Activated T-cell treated with anti-CD3 and anti-CD28 coated beads for 48 hours (primary cell): ENCODE data around the gene OGDH.
"Not testable (repeated sequence)": the region's sequence is repeated elsewhere in the genome, so short reads cannot be mapped to it uniquely, and the experiment has no call there.

ENCODE experiments used
- DNase-seq: peaks from one replicate; pipeline ENCODE4 v3.0.0-alpha.2; 2020; ENCODE audit warnings: low read depth

The OGDH gene

DNA sequence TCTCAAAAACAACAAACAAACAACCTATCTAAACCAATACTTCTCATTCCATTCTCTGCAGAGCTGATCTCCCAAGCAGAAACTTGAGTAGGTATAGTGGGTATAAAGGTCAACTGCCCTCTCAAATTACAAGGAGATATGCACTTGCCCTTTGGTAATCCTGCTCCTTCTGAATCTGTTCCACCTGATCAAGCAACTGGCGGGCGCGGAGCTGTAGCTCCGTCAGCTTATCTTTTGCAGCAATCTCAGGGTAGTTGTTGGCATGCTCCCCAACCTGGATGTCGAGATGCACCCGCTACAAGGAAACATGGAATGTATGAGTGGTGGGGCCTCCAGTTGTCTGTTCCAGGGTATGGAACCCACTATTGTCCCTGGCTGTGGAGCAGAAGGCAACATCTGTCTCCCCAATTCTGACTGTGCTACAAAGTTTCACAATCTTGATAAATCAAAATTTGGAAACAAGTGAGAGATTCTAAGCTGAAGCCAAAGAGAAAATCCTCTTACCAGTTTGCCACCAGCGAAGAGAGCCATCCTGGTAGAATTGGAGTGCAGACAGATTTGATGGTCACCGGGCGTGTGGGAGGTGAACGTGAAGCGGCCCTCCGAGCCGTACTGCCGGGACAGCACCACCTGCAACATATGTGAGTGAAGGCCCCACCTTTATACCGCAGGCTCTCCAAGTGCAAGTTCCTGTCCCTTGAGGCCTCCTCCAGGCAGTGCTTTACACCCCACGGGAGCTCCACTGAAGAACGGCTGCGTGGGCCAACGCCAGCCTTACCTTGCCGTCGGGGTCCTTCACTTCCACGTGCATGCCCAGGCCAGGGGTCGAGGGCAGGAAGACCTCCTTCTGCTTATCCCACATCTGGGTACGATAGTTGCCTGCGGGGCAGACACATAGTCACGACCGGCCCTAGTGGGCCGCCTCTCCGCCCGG lies 25.2 kb upstream of the OGDH start:
- DNase-seq, result peak; percentile 46

DNA sequence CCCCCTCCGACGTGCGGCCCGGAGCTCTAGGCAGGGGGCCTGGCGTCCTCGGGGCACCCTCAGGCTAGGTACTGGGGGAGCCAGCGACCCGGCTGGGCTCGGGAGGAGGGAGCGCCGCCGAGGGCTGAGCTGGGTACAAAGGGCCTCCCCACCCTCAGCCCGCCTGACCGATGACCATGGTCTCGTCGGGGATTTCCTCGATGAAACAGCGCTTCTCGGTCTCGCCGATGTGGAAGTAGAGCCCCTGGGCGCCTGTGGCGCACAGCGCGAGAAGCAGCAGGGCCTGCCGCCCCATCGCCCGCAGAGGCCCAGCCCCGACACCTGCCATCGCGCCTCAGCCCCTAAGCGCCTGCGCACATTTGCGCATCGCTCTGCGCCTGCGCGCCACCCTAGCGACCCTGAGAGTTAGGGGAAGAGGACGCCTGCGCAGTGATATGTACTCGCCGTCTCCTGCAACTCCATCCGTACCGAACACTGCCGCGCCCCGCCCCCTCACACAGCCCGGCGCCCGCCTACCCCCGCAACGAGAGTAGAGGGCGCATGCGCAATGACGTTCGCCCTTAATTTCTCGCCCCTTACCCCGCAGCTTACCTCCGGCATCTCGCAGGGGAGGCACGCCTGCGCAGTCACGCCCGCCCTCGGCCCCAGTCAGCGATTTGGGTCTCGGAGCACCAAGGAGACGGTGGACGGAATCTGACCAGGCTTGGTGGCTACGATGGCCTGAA lies 24.4 kb upstream of the OGDH start, which contains the start of gene TMED4:
Gene TMED4, minus strand, starts transcription at position 353 of the 725 bp plus-strand sequence. Its CDS starts 25 bp downstream, at position 328.
- peak; percentile 100 for DNase-seq

DNA sequence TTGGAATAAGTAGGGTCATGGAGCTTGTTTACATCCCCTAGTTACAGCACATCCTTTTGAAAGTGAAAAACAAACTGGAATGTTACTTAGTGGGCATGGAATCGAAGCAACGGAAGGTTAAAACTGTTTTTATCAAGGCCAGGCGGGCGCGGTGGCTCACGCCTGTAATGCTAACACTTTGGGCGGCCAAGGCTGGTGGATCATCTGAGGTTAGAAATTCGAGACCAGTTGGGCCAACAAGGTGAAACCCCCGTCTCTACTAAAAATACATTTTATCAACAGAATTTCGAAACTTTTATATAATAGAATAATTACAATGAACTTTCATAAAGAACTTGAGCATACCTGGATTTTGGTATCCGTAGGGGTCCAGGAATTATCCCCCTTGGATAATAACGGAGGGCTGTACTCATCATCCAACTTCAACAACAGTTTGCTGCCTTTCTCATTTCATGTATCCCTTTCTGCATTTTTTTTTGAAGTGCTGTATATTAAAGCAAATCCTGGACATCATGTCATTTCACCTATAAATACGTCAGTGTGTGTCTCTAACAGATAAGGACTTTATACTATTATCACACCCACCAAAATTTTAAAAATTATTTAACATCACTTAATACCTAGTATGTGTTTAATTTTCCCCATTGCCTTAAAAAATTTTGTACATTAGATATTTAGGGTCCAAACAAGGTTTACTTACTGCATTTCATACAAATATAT lies 23.1 kb upstream of the OGDH start:
- DNase-seq, result no peak

DNA sequence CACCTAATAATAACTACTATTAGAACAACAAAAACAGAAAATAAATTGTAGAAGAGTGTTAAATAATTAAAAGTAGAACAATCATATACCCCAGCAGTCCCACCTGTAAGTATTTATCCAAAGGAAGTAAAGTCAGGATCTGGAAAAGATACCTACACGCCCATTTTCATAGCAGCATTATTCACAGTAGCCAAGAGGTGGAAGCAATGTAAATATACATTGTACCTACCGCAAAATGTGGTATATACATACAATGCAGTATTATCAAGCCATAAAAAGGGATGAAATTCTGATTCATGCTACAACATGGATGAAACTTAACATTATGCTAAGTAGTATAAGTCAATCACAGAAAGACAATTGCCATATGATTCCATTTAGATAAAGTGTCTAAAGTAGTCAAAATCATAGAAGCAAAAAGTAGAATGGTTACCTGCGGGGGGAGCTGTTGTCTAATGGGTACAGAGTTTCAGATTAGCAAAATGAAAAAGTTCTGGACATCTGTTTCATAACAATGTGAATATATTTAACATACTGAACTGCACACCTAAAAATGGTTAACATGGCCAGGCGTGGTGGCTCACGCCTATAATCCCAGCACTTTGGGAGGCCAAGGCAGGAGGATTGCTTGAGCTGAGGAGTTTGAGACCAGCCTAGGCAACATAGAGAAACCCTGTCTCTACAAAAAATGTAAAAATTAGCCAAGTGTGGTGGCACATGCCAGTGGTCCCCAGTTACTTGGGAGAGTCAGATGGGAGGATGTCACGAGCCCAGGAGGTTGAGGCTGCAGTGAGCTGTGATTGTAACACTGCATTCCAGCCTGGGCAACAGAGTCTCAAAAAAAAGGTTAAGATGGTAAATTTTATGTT lies 18.4 kb upstream of the OGDH start:
- DNase-seq, result no peak

DNA sequence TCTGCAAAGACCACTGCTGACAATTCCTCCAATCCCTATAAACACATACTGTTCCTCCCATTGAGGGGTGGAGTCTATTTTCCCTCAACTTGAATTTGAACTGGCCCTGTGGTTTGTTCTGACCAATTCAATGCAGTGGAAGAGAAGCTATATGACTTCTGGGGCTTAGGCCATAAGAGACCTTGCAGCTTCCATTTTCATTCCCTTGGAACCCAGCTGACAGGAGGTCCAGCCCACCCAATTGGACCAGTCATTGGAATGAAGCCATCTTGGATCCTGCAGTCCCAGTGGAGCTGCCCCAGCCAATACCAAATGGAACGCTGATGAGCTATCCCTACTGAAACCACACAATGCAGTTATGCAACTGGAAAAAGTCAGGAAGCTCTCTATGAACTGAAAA lies 15.5 kb upstream of the OGDH start:
- DNase-seq, result no peak

DNA sequence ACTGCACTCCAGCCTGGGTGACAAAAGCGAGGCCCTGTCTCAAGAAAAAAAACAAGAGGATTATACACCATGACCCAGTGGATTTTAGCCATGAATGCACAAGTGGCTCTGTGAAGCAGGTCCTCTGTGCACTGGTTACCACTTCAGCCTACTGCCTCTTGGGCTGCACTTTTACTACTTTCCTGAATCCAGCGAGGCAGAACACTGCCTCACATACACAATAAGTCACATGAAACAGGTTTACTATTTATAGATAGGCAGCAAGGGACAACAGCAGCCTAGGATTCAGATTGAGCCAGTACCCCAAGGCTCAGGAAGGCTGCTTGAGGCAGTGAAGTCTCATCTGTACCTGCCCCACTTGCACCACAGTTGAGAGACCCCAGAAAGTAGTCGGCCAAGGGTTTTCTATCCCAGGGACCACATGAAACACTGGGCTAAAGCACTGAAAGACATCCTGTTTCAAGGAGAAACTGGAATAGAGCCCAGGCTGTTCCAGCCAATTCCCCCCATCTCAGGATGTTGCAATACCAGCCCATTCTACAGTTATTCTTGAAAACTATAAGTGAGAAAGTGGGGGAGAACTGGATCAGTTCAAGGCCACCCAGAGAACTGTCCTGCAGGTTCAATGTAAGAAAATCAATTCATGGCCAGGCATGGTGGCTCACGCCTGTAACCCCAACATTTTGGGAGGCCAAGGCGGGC lies 10.3 kb upstream of the OGDH start:
- DNase-seq, result no peak

DNA sequence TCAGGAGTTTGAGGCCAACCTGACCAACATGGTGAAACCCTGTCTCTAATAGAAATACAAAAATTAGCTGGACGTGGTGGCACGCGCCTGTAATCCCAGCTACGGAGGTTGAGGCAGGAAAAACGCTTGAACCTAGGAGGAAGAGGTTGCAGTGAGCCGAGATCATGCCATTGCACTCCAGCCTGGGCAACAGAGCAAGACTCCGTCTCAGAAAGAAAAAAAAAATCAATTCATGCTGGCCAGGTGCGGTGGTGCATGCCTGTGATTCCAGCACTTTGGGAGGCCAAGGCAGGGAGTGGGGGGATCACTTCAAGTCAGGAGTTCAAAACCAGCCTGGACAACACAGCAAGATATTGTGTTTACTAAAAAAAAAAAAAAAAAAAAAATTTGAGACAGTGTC lies 9.2 kb upstream of the OGDH start:
- not testable (repeated sequence) for DNase-seq

DNA sequence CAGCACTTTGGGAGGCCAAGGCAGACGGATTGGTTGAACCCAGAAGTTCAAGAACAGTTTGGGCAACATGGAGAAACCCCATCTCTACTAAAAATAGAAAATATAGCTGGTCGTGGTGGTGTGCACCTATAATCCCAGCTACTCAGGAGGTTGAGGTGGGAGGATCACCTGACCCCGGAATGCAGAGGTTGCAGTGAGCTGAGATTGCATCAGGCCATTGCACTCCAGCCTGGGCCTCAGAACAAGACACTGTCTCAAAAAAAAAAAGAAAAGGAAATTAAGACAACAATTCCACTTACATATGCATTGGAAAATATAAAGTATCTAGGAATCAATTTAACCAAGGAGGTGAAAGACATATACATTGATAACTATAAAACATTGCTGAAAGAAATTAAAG lies 7.2 kb upstream of the OGDH start:
- no peak for DNase-seq

DNA sequence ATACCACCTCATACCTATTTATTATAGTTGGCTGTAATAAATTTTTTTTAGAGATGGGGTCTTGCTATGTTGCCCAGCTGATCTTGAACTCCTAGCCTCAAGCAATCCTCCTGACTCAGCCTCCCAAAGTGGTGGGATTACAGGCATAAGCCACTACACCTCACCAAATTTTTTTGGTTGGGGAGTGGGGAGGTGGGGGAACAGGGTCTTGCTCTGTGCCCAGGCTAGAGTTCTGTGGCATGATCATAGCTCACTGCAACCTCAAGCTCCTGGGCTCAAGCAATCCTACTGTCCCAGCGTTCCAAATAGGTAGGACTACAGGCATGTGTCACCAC lies 3.9 kb upstream of the OGDH start:
- no peak for DNase-seq

DNA sequence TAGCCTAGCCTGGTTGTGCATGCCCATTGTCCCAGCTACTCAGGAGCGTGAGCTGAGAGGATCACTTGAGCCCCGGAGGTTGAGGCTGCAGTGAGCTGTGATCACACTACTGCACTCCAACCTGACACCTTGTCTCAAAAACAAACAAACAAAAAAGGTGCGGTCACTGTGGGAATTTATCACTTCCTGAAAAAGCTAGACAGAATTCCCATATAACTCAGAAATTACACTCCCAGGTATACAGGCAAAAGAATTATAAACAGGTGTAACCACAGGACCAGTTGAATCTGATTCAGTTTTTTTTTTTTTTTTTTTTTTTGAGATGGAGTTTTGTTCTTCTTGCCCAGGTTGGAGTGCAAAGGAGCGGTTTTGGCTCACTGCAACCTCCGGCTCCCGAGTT lies 3.2 kb upstream of the OGDH start:
- no peak for DNase-seq

DNA sequence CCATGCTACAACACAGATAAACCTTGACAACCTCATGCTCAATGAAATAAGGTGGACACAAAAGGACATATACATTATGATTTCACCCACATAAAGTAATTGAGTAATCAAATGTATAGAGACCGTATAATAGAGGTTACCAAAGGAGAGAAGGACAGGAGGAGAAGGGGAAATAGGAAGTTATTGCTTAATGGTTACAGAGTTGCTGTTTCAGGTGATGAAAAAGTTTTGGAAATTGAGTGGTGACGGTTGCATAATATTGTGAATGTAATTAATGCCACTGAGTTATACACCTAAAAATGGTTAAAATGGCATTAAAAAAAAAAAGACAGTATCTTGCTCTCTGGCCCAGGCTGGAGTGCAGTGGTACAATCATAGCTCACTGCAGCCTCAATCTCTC lies 1.5 kb upstream of the OGDH start:
- DNase-seq, result no peak

DNA sequence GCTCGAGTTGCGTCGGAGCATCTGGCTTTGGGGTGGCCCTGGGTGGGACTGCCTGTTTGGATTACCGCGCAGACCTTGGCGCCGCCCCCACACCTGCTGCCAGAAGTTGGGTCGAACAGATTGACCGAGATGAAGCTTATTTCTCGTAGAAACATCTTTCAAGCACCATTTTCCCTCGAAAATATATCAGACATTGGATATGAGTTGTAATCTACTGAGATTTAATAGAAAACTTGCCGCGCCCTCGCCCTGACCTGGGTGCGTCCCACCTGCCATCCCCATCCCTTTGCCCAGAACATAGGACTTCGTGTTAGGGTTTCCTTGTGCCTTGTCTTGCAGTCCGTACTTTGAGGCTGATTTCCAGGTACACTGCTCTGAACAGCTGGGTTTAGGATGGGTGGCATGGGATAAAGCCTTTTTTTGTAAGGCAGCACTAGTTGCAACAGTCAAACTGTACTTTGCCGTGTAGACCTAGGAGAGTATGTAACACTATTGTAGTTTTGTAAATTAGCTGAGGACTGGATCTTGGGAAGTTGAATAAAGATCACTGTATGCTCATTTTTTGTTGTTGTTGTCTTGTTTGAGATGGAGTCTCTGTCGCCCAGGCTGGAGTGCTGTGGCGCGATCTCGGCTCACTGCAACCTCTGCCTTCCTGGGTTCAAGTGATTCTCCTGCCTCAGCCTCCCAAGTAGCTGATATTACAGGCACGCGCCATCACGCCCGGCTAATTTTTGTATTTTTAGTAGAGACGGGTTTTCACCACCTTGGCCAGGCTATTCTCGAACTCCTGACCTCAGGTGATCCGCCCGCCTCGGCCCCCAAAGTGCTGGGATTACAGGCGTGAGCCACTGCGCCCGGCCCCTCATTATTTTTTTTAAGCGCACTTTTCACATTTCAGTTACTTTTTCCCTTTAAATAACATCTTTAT lies 978 bp downstream of the OGDH start:
- no peak for DNase-seq

DNA sequence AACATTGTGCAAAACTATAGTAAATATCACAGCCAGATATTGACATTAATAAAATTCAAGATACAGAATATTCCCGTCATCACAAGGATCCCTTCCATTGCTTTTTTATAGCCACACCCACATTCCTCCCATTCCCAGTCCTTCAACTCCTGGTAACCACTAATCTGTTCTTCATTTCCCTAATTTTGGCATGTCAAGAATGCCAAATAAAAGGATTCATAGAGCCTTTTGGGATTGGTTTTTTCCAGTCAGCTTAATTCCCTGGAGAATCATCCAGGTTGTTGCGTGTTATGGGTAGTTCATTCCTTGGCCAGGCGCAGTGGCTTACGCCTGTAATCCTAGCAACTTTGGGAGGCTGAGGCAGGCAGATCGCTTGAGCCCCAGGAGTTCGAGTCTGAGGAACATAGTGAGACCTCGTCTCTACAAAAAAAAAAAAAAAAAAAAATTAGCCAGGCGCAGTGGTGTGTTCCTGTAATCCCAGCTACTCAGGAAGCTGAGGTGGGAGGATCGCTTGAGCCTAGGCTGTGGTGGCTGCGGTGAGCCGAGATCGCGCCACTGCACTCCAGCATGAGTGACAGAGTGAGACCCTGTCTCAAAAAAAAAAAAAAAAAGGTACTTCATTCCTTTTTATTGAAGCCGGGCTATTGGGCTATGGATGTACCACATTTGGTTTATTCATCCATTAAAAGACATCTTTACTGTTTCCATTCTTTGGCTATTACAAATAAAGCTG lies 2.7 kb downstream of the OGDH start:
- DNase-seq, result no peak

DNA sequence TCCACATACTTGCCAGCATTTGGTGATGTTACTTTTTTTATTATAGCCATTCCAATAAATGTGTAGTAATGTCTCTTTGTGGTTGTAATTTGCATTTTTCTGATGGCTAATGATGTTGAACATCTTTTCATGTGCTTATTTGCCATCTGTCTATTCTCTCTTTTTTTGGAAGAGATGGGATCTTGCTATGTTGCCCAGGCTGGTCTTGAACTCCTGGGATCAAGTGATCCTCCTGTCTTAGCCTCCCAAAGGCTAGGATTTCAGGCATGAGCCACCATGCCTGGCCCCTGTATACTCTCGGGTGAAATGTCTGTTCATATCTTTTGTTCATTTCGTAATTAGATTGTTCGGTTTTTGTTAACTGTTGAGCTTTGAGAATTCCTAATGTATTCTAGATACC lies 3.4 kb downstream of the OGDH start:
- DNase-seq, result no peak

DNA sequence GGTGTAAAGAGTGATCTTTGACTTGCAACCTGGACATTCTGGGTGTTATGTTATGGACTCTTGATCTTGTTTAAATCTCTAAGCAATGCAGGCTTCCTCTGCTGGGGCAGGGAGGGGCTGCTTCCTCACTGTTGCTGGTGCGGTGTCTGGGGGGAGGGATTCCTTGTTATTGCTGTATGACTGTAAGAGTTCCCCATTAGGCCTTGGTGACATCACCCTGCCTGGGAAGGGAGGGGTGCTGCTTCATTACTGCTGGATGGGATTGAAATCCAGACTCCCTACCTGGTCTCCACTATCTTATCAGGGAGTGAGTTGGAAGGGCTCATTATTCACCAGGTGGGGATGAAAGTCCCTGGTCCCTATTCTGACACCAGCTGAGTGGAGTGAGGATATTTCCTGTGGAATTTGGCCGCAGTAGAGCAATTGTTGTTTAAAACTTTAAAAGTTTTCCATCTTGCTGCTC lies 8.8 kb downstream of the OGDH start:
- DNase-seq, result no peak

DNA sequence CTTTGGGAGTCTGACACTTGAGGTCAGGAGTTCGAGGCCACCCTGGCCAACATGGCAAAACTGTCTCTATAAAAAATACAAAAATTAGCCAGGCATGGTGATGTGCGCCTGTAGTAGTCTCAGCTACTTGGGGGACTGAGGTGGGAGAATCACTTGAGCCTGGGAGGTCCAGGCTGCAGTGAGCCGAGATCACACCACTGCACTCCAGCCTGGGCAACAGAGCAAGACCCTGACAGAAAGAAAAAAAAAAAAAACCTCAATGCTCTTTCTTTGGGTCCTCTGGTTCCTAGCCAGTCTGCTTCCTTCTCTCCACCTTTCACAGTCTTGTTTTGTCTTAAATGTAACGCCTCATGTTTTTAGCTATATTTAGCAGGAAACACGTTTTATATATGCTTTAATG lies 9.4 kb downstream of the OGDH start:
- DNase-seq, result no peak

DNA sequence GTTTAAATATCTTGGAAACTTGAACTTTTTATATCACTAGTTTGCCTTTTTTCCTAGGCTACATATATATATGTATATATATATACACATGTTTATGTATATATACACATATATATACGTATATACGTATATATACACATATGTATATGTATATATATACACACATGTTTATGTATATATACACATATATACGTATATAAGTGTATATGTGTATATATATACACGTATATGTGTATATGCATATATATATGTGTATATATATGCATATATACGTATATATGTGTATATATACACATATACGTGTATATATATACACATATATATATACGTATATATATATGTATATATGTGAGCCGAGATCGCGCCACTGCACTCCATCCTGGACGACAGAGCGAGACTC lies 10.1 kb downstream of the OGDH start:
- DNase-seq, result no peak

DNA sequence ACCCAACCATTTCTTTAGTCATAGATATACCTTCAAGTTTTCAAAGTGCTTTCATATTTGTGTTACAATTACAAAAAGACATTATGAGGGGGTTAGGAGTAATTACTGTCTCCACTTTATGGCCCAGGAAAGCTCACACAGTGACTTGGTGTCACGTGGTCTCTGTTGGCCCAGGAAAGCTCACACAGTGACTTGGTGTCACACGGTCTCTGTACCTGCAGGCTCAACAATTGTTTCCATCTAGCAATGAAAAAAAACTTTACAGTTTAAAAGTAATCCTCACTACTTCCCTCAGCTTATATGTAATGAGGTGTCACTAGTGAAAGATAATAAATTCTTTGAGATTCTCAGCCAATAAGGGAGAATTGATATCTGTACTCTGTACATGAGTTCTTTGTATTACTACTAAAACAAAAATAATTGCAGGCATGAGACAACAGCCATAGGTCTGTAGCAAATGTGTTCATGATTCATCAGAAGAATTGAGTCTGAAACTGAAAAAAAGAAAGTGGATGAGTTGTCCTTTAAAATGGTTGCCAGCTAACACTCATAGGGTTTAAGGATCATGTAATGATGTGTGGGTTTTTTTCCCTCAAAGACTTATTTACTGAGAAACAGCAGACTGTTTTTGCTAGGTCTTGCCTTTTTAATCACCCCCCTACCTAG lies 10.9 kb downstream of the OGDH start:
- peak; percentile 27 for DNase-seq

DNA sequence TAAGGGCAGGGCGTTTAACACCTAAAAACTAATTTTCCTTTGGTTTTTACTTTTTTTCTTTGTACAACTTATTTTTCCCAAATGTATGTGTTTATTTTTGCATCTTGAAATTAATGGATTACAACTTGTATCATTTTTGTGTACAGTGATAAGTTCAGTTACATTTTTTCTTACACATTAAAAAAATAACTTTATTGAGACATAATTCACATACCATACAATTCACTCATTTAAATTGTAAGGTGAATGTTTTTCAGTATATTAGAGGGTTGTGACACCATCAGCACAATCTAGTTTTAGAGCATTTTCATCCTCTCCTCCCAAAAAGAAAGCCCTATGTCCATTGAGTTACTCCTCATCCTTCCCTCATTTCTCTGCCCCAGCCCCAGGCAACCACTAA lies 11.6 kb downstream of the OGDH start:
- DNase-seq, result no peak
